ENCODE results near the gene ARHGEF38.

ARHGEF38 gene

DNA sequence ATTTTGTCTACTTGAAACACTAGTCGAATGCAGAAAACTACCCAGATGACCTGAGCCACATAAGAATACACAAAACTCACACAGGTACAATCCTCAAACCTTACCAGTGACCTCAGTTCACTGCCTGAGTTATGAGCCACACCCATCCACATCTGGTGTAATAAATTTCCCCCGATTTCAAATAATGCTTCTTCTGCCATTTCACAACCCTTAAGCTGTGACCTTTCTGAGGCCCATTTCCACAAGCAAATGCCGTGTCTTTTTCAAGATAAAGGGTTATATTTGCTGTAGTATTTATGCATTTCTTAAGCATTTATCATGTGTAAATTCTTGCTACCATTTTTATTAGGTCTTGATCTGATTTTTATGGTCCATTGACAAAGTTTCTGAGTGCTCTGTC, 1.8 kb upstream of the ARHGEF38 start:
- no peaks in the 10 kb centered on the region for H3K27me3 ChIP-seq (ENCODE audit: insufficient read depth, poor library complexity, severe bottlenecking)
- DNase-seq (ENCODE audit: low read depth in 1 of 2, low spot score in 1 of 2): no peak
- no peak overlapping the region for H3K27ac ChIP-seq (replicated peaks)
- no peak for TF ChIP-seq SPI1 (IDR thresholded peaks at IDR 0.05; ENCODE audit: borderline replicate concordance, low read depth)
- TF ChIP-seq, protein P1, sequence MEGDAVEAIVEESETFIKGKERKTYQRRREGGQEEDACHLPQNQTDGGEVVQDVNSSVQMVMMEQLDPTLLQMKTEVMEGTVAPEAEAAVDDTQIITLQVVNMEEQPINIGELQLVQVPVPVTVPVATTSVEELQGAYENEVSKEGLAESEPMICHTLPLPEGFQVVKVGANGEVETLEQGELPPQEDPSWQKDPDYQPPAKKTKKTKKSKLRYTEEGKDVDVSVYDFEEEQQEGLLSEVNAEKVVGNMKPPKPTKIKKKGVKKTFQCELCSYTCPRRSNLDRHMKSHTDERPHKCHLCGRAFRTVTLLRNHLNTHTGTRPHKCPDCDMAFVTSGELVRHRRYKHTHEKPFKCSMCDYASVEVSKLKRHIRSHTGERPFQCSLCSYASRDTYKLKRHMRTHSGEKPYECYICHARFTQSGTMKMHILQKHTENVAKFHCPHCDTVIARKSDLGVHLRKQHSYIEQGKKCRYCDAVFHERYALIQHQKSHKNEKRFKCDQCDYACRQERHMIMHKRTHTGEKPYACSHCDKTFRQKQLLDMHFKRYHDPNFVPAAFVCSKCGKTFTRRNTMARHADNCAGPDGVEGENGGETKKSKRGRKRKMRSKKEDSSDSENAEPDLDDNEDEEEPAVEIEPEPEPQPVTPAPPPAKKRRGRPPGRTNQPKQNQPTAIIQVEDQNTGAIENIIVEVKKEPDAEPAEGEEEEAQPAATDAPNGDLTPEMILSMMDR (IDR thresholded peaks at IDR 0.05; ENCODE audit: insufficient read depth, low read length): no peak
- TF ChIP-seq, protein P2, sequence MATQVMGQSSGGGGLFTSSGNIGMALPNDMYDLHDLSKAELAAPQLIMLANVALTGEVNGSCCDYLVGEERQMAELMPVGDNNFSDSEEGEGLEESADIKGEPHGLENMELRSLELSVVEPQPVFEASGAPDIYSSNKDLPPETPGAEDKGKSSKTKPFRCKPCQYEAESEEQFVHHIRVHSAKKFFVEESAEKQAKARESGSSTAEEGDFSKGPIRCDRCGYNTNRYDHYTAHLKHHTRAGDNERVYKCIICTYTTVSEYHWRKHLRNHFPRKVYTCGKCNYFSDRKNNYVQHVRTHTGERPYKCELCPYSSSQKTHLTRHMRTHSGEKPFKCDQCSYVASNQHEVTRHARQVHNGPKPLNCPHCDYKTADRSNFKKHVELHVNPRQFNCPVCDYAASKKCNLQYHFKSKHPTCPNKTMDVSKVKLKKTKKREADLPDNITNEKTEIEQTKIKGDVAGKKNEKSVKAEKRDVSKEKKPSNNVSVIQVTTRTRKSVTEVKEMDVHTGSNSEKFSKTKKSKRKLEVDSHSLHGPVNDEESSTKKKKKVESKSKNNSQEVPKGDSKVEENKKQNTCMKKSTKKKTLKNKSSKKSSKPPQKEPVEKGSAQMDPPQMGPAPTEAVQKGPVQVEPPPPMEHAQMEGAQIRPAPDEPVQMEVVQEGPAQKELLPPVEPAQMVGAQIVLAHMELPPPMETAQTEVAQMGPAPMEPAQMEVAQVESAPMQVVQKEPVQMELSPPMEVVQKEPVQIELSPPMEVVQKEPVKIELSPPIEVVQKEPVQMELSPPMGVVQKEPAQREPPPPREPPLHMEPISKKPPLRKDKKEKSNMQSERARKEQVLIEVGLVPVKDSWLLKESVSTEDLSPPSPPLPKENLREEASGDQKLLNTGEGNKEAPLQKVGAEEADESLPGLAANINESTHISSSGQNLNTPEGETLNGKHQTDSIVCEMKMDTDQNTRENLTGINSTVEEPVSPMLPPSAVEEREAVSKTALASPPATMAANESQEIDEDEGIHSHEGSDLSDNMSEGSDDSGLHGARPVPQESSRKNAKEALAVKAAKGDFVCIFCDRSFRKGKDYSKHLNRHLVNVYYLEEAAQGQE (IDR thresholded peaks at IDR 0.05; ENCODE audit: insufficient replicate concordance, low read depth): no peak
- H3K4me3 ChIP-seq (replicated peaks; ENCODE audit: insufficient read depth, low read length): no peak overlapping the region

DNA sequence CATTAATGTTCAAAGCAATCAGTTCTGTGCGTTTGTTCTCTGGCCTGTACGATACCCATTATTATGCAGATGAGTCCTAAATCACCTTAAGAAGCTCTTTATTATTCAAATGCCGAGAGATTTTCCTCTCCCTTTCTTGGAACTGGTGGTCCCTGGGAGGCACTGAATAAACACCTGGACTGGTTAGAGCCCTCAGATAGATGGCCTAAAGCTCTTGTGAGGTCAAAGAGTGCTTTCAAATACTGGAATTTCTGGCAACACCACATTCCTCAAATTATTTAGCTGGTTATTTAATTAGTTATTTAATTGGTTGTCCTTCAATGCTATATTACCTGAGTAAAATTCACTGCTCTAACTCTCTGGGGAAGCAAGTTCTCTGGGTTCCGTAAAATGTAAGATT, 3.0 kb downstream of the ARHGEF38 start:
- TF ChIP-seq GABPA (IDR thresholded peaks at IDR 0.05; ENCODE audit: low read depth): no peak
- no peak for TF ChIP-seq POLR2AphosphoS5 (IDR thresholded peaks at IDR 0.05; ENCODE audit: low read depth)
- TF ChIP-seq, protein P1 (IDR thresholded peaks at IDR 0.05; ENCODE audit: insufficient read depth, low read length): no peak
- TF ChIP-seq, protein P2 (IDR thresholded peaks at IDR 0.05; ENCODE audit: insufficient replicate concordance, low read depth): no peak
- no peak for TF ChIP-seq SPI1 (IDR thresholded peaks at IDR 0.05; ENCODE audit: borderline replicate concordance, low read depth)
- H3K27ac ChIP-seq (replicated peaks): no peak overlapping the region
- DNase-seq (ENCODE audit: low read depth in 1 of 2, low spot score in 1 of 2): no peak
- no peaks in the 10 kb centered on the region for H3K27me3 ChIP-seq (ENCODE audit: insufficient read depth, poor library complexity, severe bottlenecking)
- no peak overlapping the region for H3K4me3 ChIP-seq (replicated peaks; ENCODE audit: insufficient read depth, low read length)

DNA sequence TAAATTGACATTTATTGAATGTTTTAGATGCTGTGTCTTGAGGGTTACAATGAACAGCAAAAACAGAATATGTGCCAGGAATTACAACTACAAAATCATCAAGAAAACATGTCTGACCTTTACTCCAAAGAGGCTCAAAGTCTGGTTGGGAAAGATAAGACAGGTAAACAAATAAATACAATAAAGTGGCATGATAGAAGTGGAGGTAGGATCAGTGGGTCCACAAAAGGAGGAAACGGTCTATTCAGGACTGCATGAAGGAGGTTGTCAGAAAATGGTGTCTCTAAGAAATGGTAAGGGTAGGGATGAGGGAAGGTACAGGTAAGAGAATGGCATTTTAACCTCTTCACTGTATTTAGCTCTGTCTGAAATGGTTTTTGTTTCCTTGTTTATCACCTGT, 3.8 kb downstream of the ARHGEF38 start:
- TF ChIP-seq POLR2AphosphoS5 (IDR thresholded peaks at IDR 0.05; ENCODE audit: low read depth): no peak
- no peak for TF ChIP-seq GABPA (IDR thresholded peaks at IDR 0.05; ENCODE audit: low read depth)
- TF ChIP-seq SPI1 (IDR thresholded peaks at IDR 0.05; ENCODE audit: borderline replicate concordance, low read depth): no peak
- TF ChIP-seq, protein P2 (IDR thresholded peaks at IDR 0.05; ENCODE audit: insufficient replicate concordance, low read depth): no peak
- TF ChIP-seq, protein P1 (IDR thresholded peaks at IDR 0.05; ENCODE audit: insufficient read depth, low read length): no peak
- Histone ChIP-seq H3K4me3 (replicated peaks; ENCODE audit: insufficient read depth, low read length) (no peak overlapping the region), H3K27me3 (ENCODE audit: insufficient read depth, poor library complexity, severe bottlenecking) (no peaks in the 10 kb centered on the region), H3K27ac (replicated peaks) (no peak overlapping the region)
- DNase-seq (ENCODE audit: low read depth in 1 of 2, low spot score in 1 of 2): no peak

Data from HL-60 (cell line).